Parathyroid adenoma (tissue), 2 donors: ENCODE data around the gene ENTHD1.
"Not testable (repeated sequence)": the region's sequence is repeated elsewhere in the genome, so short reads cannot be mapped to it uniquely, and the experiment has no call there.

ENCODE experiments used
- H2AFZ ChIP-seq: fragments of 300-600 bp; sonication (generic); one replicate; pipeline ENCODE4 v1.7.0; 2017; ENCODE audit warnings: antibody characterized with exemption, mild to moderate bottlenecking
- H3K27ac ChIP-seq: fragments of 300-600 bp; sonication (generic); one replicate; pipeline ENCODE4 v1.7.0; 2017
- H3K27me3 ChIP-seq: fragments of 300-600 bp; sonication (generic); one replicate; pipeline ENCODE4 v1.7.0; 2017; ENCODE audit warnings: low read length; ENCODE audit not compliant: control insufficient read depth, insufficient read depth
- H3K36me3 ChIP-seq: fragments of 300-600 bp; sonication (generic); one replicate; pipeline ENCODE4 v1.7.0; 2017; ENCODE audit warnings: low read length; ENCODE audit not compliant: control insufficient read depth, insufficient read depth
- H3K4me1 ChIP-seq: fragments of 300-600 bp; sonication (generic); one replicate; pipeline ENCODE4 v1.7.0; 2017; ENCODE audit warnings: control low read depth
- H3K4me2 ChIP-seq: fragments of 300-600 bp; sonication (generic); one replicate; pipeline ENCODE4 v1.7.0; 2017; ENCODE audit warnings: low read length
- H3K4me3 ChIP-seq: fragments of 300-600 bp; sonication (generic); one replicate; pipeline ENCODE4 v1.7.0; 2017; ENCODE audit warnings: low read depth, low read length
- H3K79me2 ChIP-seq: fragments of 300-600 bp; sonication (generic); one replicate; pipeline ENCODE4 v1.7.0; 2017; ENCODE audit warnings: control low read depth
- H3K9ac ChIP-seq: fragments of 300-600 bp; sonication (generic); one replicate; pipeline ENCODE4 v1.7.0; 2017; ENCODE audit warnings: mild to moderate bottlenecking
- H3K9me3 ChIP-seq: fragments of 300-600 bp; sonication (generic); one replicate; pipeline ENCODE4 v1.7.0; 2017; ENCODE audit warnings: low read length; ENCODE audit not compliant: control insufficient read depth
- CTCF ChIP-seq: fragments of 300-600 bp; sonication (generic); IDR thresholded peaks from one replicate; pipeline ENCODE4 v1.7.0; 2017; ENCODE audit warnings: antibody characterized with exemption, mild to moderate bottlenecking
- donor health status: primary hyperparathyroidism.

The ENTHD1 gene

GRCh38 chr22:39734866-39735265 lies 158.7 kb downstream of the ENTHD1 start:
- no peaks in the 10 kb centered on the region for H3K9me3 ChIP-seq
- no peak overlapping the region for H3K27ac ChIP-seq
- H3K36me3 ChIP-seq: no peaks in the 10 kb centered on the region
- H3K4me3 ChIP-seq: no peak overlapping the region
- no peaks in the 10 kb centered on the region for H3K27me3 ChIP-seq
- TF ChIP-seq CTCF: no peak
- no peak overlapping the region for H3K4me2 ChIP-seq
- no peaks in the 10 kb centered on the region for H3K79me2 ChIP-seq
- no peak overlapping the region for H2AFZ ChIP-seq
- H3K4me1 ChIP-seq: no peaks in the 10 kb centered on the region
- H3K9ac ChIP-seq: no peak overlapping the region

- H3K4me2 ChIP-seq, H3K36me3 ChIP-seq, H3K27ac ChIP-seq, H3K27me3 ChIP-seq, H3K4me3 ChIP-seq, H3K79me2 ChIP-seq, H3K9me3 ChIP-seq, H3K9ac ChIP-seq, H2AFZ ChIP-seq, H3K4me1 ChIP-seq: not testable (repeated sequence)
These were observed 159.5 kb downstream of the ENTHD1 start for GRCh38 chr22:39734046-39734445.

- no peaks in the 10 kb centered on the region for H3K27me3 ChIP-seq
- no peak overlapping the region for H3K9ac ChIP-seq
These were observed 160.4 kb downstream of the ENTHD1 start for GRCh38 chr22:39733191-39733590.

GRCh38 chr22:39732625-39733024 lies 160.9 kb downstream of the ENTHD1 start:
- H3K9ac ChIP-seq: no peak overlapping the region
- no peak overlapping the region for H3K4me2 ChIP-seq
- no peak for TF ChIP-seq CTCF
- no peak overlapping the region for H3K4me3 ChIP-seq
- H3K27ac ChIP-seq: no peak overlapping the region
- H3K9me3 ChIP-seq: no peaks in the 10 kb centered on the region
- no peaks in the 10 kb centered on the region for H3K79me2 ChIP-seq
- H3K36me3 ChIP-seq: no peaks in the 10 kb centered on the region
- no peaks in the 10 kb centered on the region for H3K4me1 ChIP-seq
- H2AFZ ChIP-seq: no peak overlapping the region
- H3K27me3 ChIP-seq: no peaks in the 10 kb centered on the region

More at GRCh38 chr22:39733191-39733590, 160.4 kb downstream of the ENTHD1 start:
- Histone ChIP-seq H3K36me3 (no peaks in the 10 kb centered on the region), H3K9me3 (no peaks in the 10 kb centered on the region), H3K79me2 (no peaks in the 10 kb centered on the region), H2AFZ (no peak overlapping the region), H3K4me1 (no peaks in the 10 kb centered on the region), H3K27ac (no peak overlapping the region), H3K4me2 (no peak overlapping the region), H3K4me3 (no peak overlapping the region)
- TF ChIP-seq CTCF: no peak

GRCh38 chr22:39731881-39732555 lies 161.5 kb downstream of the ENTHD1 start:
- no peak for TF ChIP-seq CTCF
- no peaks in the 10 kb centered on the region for H3K27me3 ChIP-seq
- no peak overlapping the region for H3K4me2 ChIP-seq
- H3K9me3 ChIP-seq: no peaks in the 10 kb centered on the region
- no peaks in the 10 kb centered on the region for H3K36me3 ChIP-seq
- H3K4me3 ChIP-seq: no peak overlapping the region
- H3K4me1 ChIP-seq: no peaks in the 10 kb centered on the region
- H3K79me2 ChIP-seq: no peaks in the 10 kb centered on the region
- no peak overlapping the region for H3K27ac ChIP-seq
- no peak overlapping the region for H2AFZ ChIP-seq
- no peak overlapping the region for H3K9ac ChIP-seq
